Endothelial cell of umbilical vein (primary cell): ENCODE measurements around the gene BABAM2. TPM values are rescaled to one million over a fixed set of nuclear protein-coding genes. Genes with fewer than 3 reads are reported as not detected.

ENCODE experiments used
- BruUV-seq: library from RNA; stranded (reverse); fragments of 400-500 nt; replicated peaks from 2 replicates; lab custom pipeline; 2021; lab: Mats Ljungman, UMichigan
- CTCF ChIA-PET: fragments of 300-600, 350-600 bp; sonication (Branson Sonifier 250); formaldehyde crosslinking; loops from one replicate; lab custom pipeline; 2021; ENCODE audit warnings: antibody characterized with exemption, inconsistent platforms; lab: Charles Lee
- POLR2A ChIA-PET: fragments of 300-600, 350-600 bp; sonication (Branson Sonifier 250); formaldehyde crosslinking; loops from one replicate; lab custom pipeline; 2021; ENCODE audit warnings: antibody characterized with exemption, inconsistent platforms; lab: Charles Lee
- DNase-seq: peaks from one replicate; pipeline ENCODE4 v3.0.0-alpha.2; 2011; ENCODE audit warnings: low read depth, low spot score
- FAIRE-seq: peaks from 2 replicates; lab custom pipeline; 2011; peaks lifted over from hg19 to GRCh38; lab: Jason Lieb, UNC
- H2AFZ ChIP-seq: 2 replicates; pipeline ENCODE4 v1.6.0; 2012; ENCODE audit warnings: low read depth, low read length, control low read depth, inconsistent platforms
- H3K27ac ChIP-seq: 2 replicates; pipeline ENCODE4 v1.5.1; 2011; ENCODE audit warnings: low read depth, mild to moderate bottlenecking, control low read depth, low read length, moderate library complexity; ENCODE audit not compliant: insufficient read depth
- H3K27me3 ChIP-seq, 2 experiments: 2 replicates each; pipeline versions ENCODE4 v1.6.0 to v1.6.1; 2011; ENCODE audit warnings: low read length in 2 of 2, mixed read lengths in 1 of 2; ENCODE audit not compliant: control insufficient read depth in 2 of 2, insufficient read depth in 2 of 2
- H3K36me3 ChIP-seq, 2 experiments: 2 replicates in 1 of 2; 3 replicates in 1 of 2; pipeline ENCODE4 v1.5.1; 2011; ENCODE audit warnings: low read length in 2 of 2, mild to moderate bottlenecking in 1 of 2, moderate library complexity in 1 of 2; ENCODE audit not compliant: control insufficient read depth in 2 of 2, insufficient read depth in 2 of 2; ENCODE audit errors: extremely low read depth in 1 of 2
- H3K4me1 ChIP-seq: 3 replicates; pipeline ENCODE4 v1.5.1; 2011; ENCODE audit warnings: mild to moderate bottlenecking, low read length; ENCODE audit not compliant: control insufficient read depth, insufficient read depth; ENCODE audit errors: extremely low read depth
- H3K4me2 ChIP-seq: 2 replicates; pipeline ENCODE4 v1.6.1; 2011; ENCODE audit warnings: low read length, control low read depth, mixed read lengths; ENCODE audit not compliant: insufficient read depth
- H3K4me3 ChIP-seq, 3 experiments: fragments of 200-600 bp in 1 of 3; sonication (generic), shearing (Covaris generic) in 1 of 3; replicated peaks in 1 of 3; 2 replicates each; pipeline ENCODE4 v1.5.1; 2011 to 2016; ENCODE audit warnings: control low read depth in 3 of 3, low read length in 3 of 3, mild to moderate bottlenecking in 2 of 3, inconsistent platforms in 1 of 3, low read depth in 1 of 3, moderate library complexity in 1 of 3; ENCODE audit not compliant: insufficient read depth in 1 of 3
- H3K79me2 ChIP-seq: 2 replicates; pipeline ENCODE4 v1.6.0; 2012; ENCODE audit warnings: low read length, inconsistent platforms; ENCODE audit not compliant: control insufficient read depth, insufficient read depth
- H3K9ac ChIP-seq: replicated peaks from 2 replicates; pipeline ENCODE3; 2011; ENCODE audit warnings: low read length, control low read depth; ENCODE audit not compliant: insufficient read depth; ENCODE audit errors: extremely low read depth
- H3K9me1 ChIP-seq: replicated peaks from 3 replicates; pipeline ENCODE4 v1.6.0; 2011; ENCODE audit warnings: mild to moderate bottlenecking, low read length; ENCODE audit not compliant: control insufficient read depth, insufficient read depth; ENCODE audit errors: extremely low read depth
- H3K9me3 ChIP-seq: replicated peaks from 2 replicates; pipeline ENCODE4 v1.5.1; 2012; ENCODE audit warnings: low read length, inconsistent platforms; ENCODE audit not compliant: control insufficient read depth, insufficient read depth
- H4K20me1 ChIP-seq: replicated peaks from 2 replicates; pipeline ENCODE3; 2011; ENCODE audit warnings: mild to moderate bottlenecking, low read length; ENCODE audit not compliant: control insufficient read depth, insufficient read depth; ENCODE audit errors: extremely low read depth
- CTCF ChIP-seq, 2 donors: IDR thresholded peaks; 1 replicate in 1 of 2; 2 replicates in 1 of 2; pipeline ENCODE4 v1.5.1; 2011; ENCODE audit warnings: low read length in 2 of 2, mild to moderate bottlenecking in 2 of 2, moderate library complexity in 2 of 2, control low read depth in 1 of 2, inconsistent platforms in 1 of 2, low read depth in 1 of 2; ENCODE audit not compliant: insufficient read depth in 1 of 2; ENCODE audit errors: extremely low read depth in 1 of 2
- EZH2 ChIP-seq: IDR thresholded peaks from 2 replicates; pipeline ENCODE4 v1.6.1; 2012; ENCODE audit warnings: borderline replicate concordance, low read depth, mild to moderate bottlenecking, moderate library complexity, low read length, inconsistent platforms; ENCODE audit not compliant: severe bottlenecking
- FOS ChIP-seq: IDR thresholded peaks from 2 replicates; pipeline ENCODE4 v1.6.1; 2011; ENCODE audit warnings: mild to moderate bottlenecking, low read length, moderate library complexity, borderline replicate concordance; ENCODE audit not compliant: insufficient read depth
- GATA2 ChIP-seq: IDR thresholded peaks from 2 replicates; pipeline ENCODE4 v1.7.0; 2011; ENCODE audit warnings: low read depth, mild to moderate bottlenecking, moderate library complexity, mixed read lengths, low read length; ENCODE audit not compliant: insufficient read length, insufficient read depth
- JUN ChIP-seq: IDR thresholded peaks from 2 replicates; pipeline ENCODE4 v1.6.1; 2011; ENCODE audit warnings: borderline replicate concordance, low read depth; ENCODE audit not compliant: insufficient read length, insufficient read depth
- MAX ChIP-seq: IDR thresholded peaks from 2 replicates; pipeline ENCODE4 v1.6.1; 2011; ENCODE audit not compliant: insufficient read depth, insufficient read length
- MYC ChIP-seq: IDR thresholded peaks from one replicate; pipeline ENCODE4 v1.6.1; 2011; ENCODE audit warnings: mild to moderate bottlenecking, low read depth, low read length
- POLR2A ChIP-seq: IDR thresholded peaks from 2 replicates; pipeline ENCODE4 v1.6.1; 2012; ENCODE audit warnings: low read depth, mild to moderate bottlenecking, control low read depth, low read length
- POLR2AphosphoS5 ChIP-seq: IDR thresholded peaks from 2 replicates; pipeline ENCODE4 v1.6.1; 2012; ENCODE audit warnings: low read depth, mild to moderate bottlenecking, control low read depth, low read length, moderate library complexity; ENCODE audit not compliant: insufficient read depth
- dilution Hi-C: fragments of 300-500 bp; cut with MboI; formaldehyde crosslinking; loops from one replicate; pipeline ENCODE4 v1.15.0; 2019; ENCODE audit warnings: low sequenced_read_pairs; ENCODE audit not compliant: extremely low pct_ligation_motif_present
- intact Hi-C: fragments of 100-400 bp; cut with micrococcal nuclease; formaldehyde crosslinking; loops from one replicate; pipeline ENCODE4 v1.10.0; 2022
- polyA plus RNA-seq, 4 experiments: library from polyadenylated mRNA; depleted of rRNA in 3 of 4; stranded (reverse) in 3 of 4; unstranded in 1 of 4; fragments of >200 nt; gene quantifications; 2 replicates each; pipeline versions ENCODE4 v1.2.1 to v1.2.3, GENCODE V29; 2011 to 2012; ENCODE audit warnings: missing spikeins in 1 of 4
- total RNA-seq: library from RNA; stranded (reverse); gene quantifications from 2 replicates; pipeline ENCODE4 v1.2.3, GENCODE V29; 2021

Gene BABAM2
- total and polyA plus RNA-seq, 2 donors (not counting 3 experiments of a cell fraction or from before 2014, with no cell fraction given), result 19.9 to 27.6 TPM

- BruUV-seq, result no TSS peak
- FAIRE-seq (no peak), DNase-seq (no peak)
- Histone ChIP-seq H3K27ac (no peak overlapping the region), H3K4me2 (no peak overlapping the region), H3K36me3 (no peaks in the 10 kb centered on the region), H3K27me3 (no peaks in the 10 kb centered on the region), H3K9me1 (no peaks in the 10 kb centered on the region), H4K20me1 (no peaks in the 10 kb centered on the region), H3K9me3 (no peaks in the 10 kb centered on the region), H3K4me1 (peaks cover 12% of the 10 kb centered on the region), H3K4me3 (no peak overlapping the region), H3K9ac (no peak overlapping the region), H2AFZ (no peak overlapping the region), H3K79me2 (no peaks in the 10 kb centered on the region)
- TF ChIP-seq GATA2, result no peak
- no peak for TF ChIP-seq MAX
- TF ChIP-seq JUN, result no peak
- no peak for TF ChIP-seq MYC
- TF ChIP-seq FOS, result no peak
- no peak for TF ChIP-seq CTCF (IDR thresholded peaks at IDR 0.05; ENCODE audit: extremely low read depth in 1 of 2, insufficient read depth in 1 of 2, low read depth in 1 of 2, low read length in 2 of 2)
- TF ChIP-seq POLR2AphosphoS5, result no peak
- TF ChIP-seq POLR2A, result no peak
- no peak for TF ChIP-seq EZH2
- ChIA-PET CTCF (interaction anchor here (1.0 kb wide), 1 partner anchor 8 kb away, joined by 4 read pairs; no protein-coding TSS in a partner anchor), POLR2A (interaction anchor here (0.9 kb wide), 1 partner anchor 12 kb away, joined by 3 read pairs; no protein-coding TSS in a partner anchor)
- intact Hi-C loops (loop anchor here (1.0 kb wide), 1 partner anchor 12 kb away; no protein-coding TSS in a partner anchor), dilution Hi-C loops (no loop called here)
Measured at GRCh38 chr2:28093308-28093707, 202.8 kb downstream of the BABAM2 start.
